GM19397 (cell line): ENCODE measurements around the gene ZYX.
"Not testable (repeated sequence)": the region's sequence is repeated elsewhere in the genome, so short reads cannot be mapped to it uniquely, and the experiment has no call there.

Experiments
- ATAC-seq: cut with Tn5 transposase; IDR thresholded peaks from one replicate; pipeline ENCODE4 v1.9.1; 2021; ENCODE audit warnings: mild to moderate bottlenecking, moderate library complexity; ENCODE audit not compliant: unreplicated experiment

Gene ZYX

DNA sequence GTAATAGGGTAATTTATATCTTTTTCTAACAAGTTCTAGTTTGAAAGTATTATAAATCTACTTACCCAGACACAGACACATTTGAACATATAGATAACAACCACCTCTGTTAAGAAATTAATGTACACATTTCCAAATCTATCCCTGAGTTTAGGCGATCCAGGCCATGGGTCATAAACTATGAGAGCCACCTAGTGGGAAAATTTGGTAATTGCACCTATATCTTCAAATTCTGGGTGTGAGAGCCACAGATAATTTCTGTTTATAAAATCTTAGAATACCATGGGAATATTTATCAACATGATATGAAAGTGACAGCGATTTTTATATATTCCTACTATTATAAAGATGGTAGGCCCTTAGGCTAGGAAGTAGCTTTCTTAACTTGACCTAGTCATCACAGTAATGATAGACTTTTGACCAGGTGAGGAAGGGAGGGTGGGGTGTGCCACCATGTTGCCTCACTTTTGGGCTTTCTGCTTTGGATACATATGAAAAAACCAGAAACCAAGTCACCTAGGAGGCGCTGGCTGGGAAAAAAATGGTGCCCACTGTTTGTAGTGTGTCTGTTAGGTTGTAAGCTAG lies 35.5 kb downstream of the ZYX start:
- ATAC-seq: no peak

GRCh38 chr7:143417734-143418383 lies 36.7 kb downstream of the ZYX start:
- ATAC-seq: no peak

DNA sequence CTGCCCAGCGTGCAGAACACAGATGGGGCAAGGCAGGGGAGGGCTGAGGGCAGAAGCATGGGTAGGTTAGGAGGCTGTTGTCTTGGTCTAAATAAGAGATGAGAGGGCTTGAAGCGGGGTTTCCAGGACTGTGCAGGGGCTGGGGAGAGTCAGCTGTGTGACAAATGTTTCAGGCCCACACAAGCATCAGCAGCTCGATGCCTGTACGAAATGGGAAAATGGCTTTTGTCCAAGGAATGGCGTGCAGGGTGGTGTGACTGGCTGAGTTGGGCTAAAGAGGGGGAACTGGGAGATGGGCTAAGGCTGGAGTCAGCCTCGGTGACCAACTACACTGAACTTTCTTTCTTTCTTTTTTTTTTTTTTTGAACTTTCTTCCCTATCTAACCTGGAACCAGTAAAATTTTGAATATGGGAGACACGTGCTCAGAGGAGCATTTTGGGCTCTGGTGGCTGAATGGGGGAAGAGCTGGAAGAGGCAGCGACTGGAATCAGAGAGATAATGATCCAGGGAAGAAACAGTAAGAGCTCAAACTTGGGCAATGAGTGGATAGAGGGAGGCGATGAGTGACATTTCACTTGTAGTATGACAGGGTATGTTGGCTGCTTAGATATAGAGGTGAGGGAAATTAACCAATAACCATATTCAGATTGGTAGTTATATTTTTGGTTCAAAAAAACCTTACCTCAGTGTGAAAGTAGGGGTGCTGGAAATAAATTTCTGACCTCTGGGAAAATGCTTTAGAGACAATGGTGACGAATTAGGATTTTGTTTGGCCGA lies 37.7 kb downstream of the ZYX start:
- ATAC-seq: no peak

- ATAC-seq: no peak
Observed at GRCh38 chr7:143419880-143420279, 38.7 kb downstream of the ZYX start.

DNA sequence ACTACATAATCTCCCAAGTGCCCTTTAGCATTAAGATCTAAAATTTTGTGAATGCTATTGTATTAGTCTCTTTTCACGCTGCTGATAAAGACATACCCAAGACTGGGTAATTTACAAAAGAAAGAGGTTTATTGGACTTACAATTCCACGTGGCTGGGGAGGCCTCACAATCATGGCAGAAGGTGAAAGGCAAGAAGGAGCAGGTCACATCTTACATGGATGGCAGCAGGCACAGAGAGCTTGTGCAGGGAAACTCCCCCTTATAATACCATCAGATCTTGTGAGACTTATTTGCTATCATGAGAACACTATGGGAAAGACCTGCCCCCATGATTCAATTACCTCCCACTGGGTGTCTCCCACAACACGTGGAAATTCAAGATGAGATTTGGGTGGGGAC lies 39.5 kb downstream of the ZYX start:
- not testable (repeated sequence) for ATAC-seq

GRCh38 chr7:143422033-143422432 lies 40.9 kb downstream of the ZYX start:
- ATAC-seq: no peak

GRCh38 chr7:143424476-143424875 lies 43.3 kb downstream of the ZYX start:
- ATAC-seq: not testable (repeated sequence)

GRCh38 chr7:143426479-143427142 lies 45.5 kb downstream of the ZYX start:
- ATAC-seq: no peak

GRCh38 chr7:143429770-143430698 lies 48.9 kb downstream of the ZYX start:
- ATAC-seq: no peak

DNA sequence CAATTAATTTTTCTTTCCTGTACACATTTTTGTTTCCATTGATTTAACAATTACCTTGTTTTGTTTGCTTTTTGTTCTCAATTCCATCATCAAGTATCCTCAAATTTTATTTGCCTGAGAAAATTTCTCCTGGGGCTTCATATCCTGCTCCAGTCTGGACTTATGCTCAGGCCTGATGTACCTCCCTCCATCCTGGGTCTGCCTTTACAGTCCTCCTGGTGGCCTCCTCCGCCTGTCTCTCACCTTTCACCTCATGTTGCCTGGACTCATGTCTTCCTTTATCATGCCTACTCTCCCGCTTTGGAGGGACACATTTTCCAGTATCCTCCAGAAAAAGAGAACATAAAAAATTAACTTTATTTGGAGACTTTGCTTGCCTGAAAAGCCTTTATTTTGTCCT lies 50.0 kb downstream of the ZYX start:
- no peak for ATAC-seq

GRCh38 chr7:143433759-143434158 lies 52.6 kb downstream of the ZYX start:
- no peak for ATAC-seq

GRCh38 chr7:143434660-143435059 lies 53.5 kb downstream of the ZYX start:
- ATAC-seq: no peak

DNA sequence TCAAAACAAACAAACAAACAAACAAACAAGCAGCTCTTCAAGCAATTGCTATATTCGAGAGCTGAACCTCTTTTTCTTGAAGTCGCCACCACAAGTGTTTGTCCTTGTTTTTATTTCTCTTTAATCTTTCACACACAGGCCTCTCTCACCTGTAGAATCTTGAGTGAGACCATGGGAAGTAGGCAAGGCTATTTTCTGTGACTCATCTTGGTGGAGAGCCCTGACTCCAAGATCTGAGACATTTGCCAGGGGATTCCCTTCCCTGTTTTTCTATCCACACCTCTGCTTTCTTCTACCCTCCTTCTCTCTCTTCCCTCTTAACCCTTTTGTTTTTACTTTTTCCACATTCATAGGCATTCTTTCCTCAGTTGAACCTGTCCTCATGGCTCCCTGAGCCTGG lies 54.1 kb downstream of the ZYX start:
- ATAC-seq: no peak

DNA sequence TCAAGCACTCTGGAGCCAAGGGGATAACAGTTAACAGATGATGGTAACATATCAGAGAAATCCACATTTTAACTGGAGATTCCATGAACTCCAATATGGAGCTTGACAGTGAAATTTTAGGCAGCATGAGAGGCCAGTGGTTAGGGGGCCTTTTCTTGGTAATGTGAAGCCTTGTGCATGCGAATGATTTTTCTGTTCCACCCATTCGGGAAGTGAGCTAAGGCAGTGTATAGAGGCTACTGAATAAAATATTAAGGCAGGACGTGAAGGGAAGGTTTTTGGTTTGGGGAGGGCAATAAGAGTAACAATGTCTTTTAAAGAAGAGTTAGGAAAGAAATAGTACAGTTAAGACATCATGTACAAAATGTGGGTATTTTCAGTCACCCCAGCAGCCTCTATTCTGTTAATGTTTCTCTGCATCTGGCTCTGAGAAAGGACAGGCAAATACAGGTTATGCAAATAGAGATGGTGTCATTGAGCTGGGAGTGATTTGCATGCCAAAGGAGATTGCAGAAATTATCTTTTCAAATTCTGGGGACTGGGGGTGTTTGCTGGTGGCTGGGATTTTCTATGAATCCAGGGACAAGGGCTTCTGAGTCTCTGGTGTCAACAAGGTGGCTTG lies 55.3 kb downstream of the ZYX start:
- ATAC-seq: peak; percentile 87

DNA sequence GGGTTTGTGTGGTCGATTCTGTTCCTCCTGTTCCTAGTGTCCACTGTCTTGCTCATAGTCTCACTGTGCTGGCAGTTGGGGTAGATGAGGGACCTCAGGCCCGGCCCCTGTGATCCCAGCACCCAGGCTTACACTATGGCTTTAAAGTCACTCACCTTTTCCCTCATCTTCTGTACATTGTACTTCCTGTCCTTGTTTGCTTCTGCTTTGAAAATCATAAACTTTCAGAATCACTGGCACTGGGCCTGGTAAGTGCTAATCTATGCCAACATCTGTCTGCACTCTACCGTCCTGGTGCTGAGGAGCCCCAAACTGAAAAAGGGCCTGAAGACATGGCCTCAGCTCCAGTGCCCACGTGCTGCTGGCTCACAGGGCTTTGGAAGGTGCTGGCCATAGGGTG lies 56.4 kb downstream of the ZYX start:
- no peak for ATAC-seq

DNA sequence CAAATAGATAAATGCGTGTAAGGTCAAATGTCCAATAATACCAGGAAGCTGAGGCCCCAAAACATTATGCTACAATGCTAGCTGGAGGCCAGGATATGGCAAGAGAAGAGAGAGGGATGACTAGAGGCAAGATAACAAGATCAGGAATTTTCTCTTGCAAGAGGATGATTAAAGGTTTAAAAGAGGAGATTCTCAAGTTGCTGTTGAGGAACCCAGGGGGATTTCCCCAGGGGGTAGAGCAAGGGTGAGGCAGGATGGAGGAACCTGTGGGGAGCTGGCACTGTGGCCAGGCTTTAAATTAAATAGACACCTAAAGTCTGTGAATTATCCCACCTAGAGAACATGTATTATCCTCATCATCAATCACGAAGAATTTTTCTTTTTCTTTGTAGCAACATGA lies 58.7 kb downstream of the ZYX start:
- ATAC-seq: no peak
